K562 treated with DMSO at 1 percent for 24 hours (cell line): ENCODE data around the gene ULBP3. TPM values are rescaled to one million over a fixed set of nuclear protein-coding genes. Genes with fewer than 3 reads are reported as not detected.

Experiments
- total RNA-seq: library from RNA; unstranded; fragments of 300-600 nt; gene quantifications from 2 replicates; pipeline ENCODE4 v1.2.3, GENCODE V29; 2022; ENCODE audit warnings: low read depth; ENCODE audit not compliant: insufficient read depth

The ULBP3 gene
- total RNA-seq = not detected in 2 replicates

DNA sequence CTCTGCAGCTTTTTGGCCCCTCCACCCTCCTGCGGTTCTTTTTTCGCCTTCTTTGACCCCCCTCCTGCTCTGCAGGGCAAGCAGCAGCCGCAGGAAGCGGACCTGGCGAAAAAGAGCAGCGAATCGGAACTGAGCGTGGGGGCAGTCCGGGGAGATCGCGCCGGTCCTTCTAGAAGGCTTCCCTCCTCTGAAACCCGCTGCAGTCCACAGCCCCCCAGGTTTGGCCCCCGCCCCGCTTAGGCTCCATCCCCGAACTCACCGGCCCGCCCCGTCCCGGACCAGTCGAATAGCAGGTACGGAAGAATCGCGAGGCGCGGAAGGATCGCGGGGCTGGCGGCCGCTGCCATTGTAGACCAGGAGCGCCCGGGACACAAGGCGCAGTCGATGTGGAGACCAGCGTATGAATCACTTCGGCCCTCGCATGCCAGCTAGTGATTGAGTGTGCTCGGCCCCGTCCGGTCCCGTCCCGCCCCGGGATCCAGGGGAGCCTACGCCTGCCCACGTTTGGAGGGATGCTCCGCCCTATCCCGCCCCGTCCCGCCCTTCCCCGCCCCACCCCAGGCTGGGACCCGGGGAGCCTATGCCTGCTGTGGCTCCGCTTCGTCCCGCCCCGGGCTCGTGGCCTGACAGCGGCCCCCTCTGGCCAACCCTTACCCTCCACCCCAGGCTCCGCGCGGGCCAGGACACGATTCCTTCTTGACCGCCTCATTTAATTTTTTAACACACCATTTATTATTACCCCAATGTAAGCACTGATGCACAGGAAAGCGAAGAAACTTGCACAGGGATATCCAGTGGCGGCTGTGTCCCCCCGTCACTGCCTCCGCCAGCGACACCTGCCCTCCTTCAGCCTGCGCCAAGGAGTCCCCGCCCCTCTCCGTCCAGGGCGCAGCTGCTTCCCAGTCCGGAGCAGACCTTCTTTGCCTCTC lies at the start of gene ULBP3:
ULBP3 (minus strand) TSS at position 402 of the 929 bp plus-strand sequence; CDS start at position 347, 55 bp downstream.

DNA sequence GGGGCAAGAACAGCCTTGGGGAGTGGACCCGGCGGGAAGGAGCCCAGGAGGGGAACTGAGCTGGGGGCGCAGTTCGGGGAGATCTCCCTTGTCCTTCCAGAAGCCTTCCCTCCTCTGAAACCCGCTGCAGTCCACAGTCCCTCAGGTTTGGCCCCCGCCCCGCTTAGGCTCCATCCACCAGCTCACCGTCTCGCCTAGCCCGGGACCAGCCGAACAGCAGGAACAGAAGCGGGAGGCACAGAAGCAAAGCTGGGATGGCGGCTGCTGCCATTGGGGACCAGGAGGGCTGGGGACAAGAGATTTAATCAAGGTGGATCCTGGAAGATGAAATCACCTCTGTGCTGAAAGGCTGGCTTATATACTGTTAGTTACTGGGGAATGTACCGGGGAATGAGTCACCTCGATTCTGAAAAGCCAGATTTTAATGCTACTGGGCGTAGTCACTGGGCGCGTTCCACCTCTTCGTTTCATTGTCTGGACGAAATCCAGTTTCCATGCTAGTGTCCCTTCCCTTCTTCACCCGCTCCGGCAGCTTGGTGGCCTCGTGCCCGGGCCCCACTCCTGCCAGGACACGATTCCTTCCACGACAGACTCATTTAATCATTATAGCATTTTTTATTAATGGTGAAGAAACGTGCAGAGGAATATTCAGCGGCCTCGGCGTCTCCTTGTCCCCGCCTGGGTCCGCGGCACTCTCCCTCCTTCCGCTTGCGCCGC lies 43.6 kb downstream of the ULBP3 start, which contains the start of gene RAET1L:
RAET1L (minus strand) TSS at position 332 of the 717 bp plus-strand sequence; CDS start at position 271, 61 bp downstream.

Other genes with a start within 250 kb of the ULBP3 start
- gene LRP11, start 204.8 kb downstream of the ULBP3 start, total RNA-seq = 8.1 and 8.7 TPM in 2 replicates
- not detected in 2 replicates for gene RAET1E, start 171.0 kb downstream of the ULBP3 start, total RNA-seq
- 0.38 TPM in 1 of 2 replicates, not detected in the other for gene RAET1G, start 146.0 kb downstream of the ULBP3 start, total RNA-seq
- 12.7 and 18.3 TPM in 2 replicates for gene ULBP2, start 127.1 kb downstream of the ULBP3 start, total RNA-seq
- 7.2 and 7.7 TPM in 2 replicates for gene ULBP1, start 105.2 kb downstream of the ULBP3 start, total RNA-seq
- gene RAET1L, start 43.6 kb downstream of the ULBP3 start, total RNA-seq = not detected in 2 replicates
- gene PPP1R14C, start 73.9 kb upstream of the ULBP3 start, total RNA-seq = 4.5 TPM in 2 replicates